Measurements from ENCODE around the gene SYNJ2.

- TF ChIP-seq CTCF (IDR thresholded peaks at IDR 0.05; ENCODE audit: low read depth, low read length) (no peak), POLR2A (IDR thresholded peaks at IDR 0.05; ENCODE audit: extremely low read depth, insufficient read length) (no peak)
Observed at GRCh38 chr6:158042245-158042798, 60.7 kb downstream of the SYNJ2 start.

Measured in NB4 (cell line).